Embryonic facial prominence (tissue), 1 donor: ENCODE measurements around the gene ZNF691.
"Not testable (repeated sequence)": the region's sequence is repeated elsewhere in the genome, so short reads cannot be mapped to it uniquely, and the experiment has no call there.

Experiments used
- DNase-seq: peaks from one replicate; pipeline ENCODE4 v3.0.0-alpha.2; 2016; ENCODE audit errors: extremely low spot score

ZNF691 gene

GRCh38 chr1:42832641-42833240 is 13.7 kb upstream of the ZNF691 start:
- DNase-seq: no peak

- DNase-seq: no peak
These were observed 12.4 kb upstream of the ZNF691 start for GRCh38 chr1:42833981-42834380.

GRCh38 chr1:42834803-42835202 is 11.6 kb upstream of the ZNF691 start:
- DNase-seq: no peak

- DNase-seq: no peak
These were observed 11.0 kb upstream of the ZNF691 start for GRCh38 chr1:42835422-42835821.

GRCh38 chr1:42837709-42838108 is 8.7 kb upstream of the ZNF691 start:
- DNase-seq: no peak

- DNase-seq: no peak
These were observed 7.8 kb upstream of the ZNF691 start for GRCh38 chr1:42838482-42839190.

GRCh38 chr1:42841010-42841409 is 5.4 kb upstream of the ZNF691 start:
- no peak for DNase-seq

GRCh38 chr1:42841440-42842147 is 4.8 kb upstream of the ZNF691 start:
- DNase-seq: no peak

- no peak for DNase-seq
These were observed 1.7 kb upstream of the ZNF691 start for GRCh38 chr1:42844592-42845140.

- DNase-seq: no peak
These were observed 1.2 kb upstream of the ZNF691 start for GRCh38 chr1:42845193-42845592.

GRCh38 chr1:42845866-42846256 is 552 bp upstream of the ZNF691 start:
- no peak for DNase-seq

GRCh38 chr1:42847111-42847595 is 740 bp downstream of the ZNF691 start:
- no peak for DNase-seq

GRCh38 chr1:42847721-42848460 is 1.5 kb downstream of the ZNF691 start:
- DNase-seq: no peak

- DNase-seq: no peak
These were observed 2.6 kb downstream of the ZNF691 start for GRCh38 chr1:42848823-42849537.

GRCh38 chr1:42849944-42850343 is 3.5 kb downstream of the ZNF691 start:
- DNase-seq: no peak

- no peak for DNase-seq
These were observed 5.0 kb downstream of the ZNF691 start for GRCh38 chr1:42851420-42851819.

- no peak for DNase-seq
These were observed 5.7 kb downstream of the ZNF691 start for GRCh38 chr1:42851960-42852607.

GRCh38 chr1:42852608-42852980 is 6.2 kb downstream of the ZNF691 start:
- no peak for DNase-seq

GRCh38 chr1:42853116-42853884 is 6.9 kb downstream of the ZNF691 start:
- DNase-seq: no peak

GRCh38 chr1:42856554-42856953 is 10.1 kb downstream of the ZNF691 start:
- DNase-seq: not testable (repeated sequence)
